HEK293 (cell line): ENCODE data around the gene HDDC2.

Source experiments
- CTCF ChIA-PET: fragments of 350-600 bp; formaldehyde crosslinking; extraction: SDS; loops from one replicate; lab custom pipeline; 2021; ENCODE audit warnings: antibody characterized with exemption; lab: Yijun Ruan, JAX
- POLR2A ChIA-PET: fragments of 300-600 bp; formaldehyde crosslinking; extraction: SDS; loops from one replicate; lab custom pipeline; 2020; ENCODE audit warnings: antibody characterized with exemption, inconsistent platforms; lab: Yijun Ruan, JAX
- H3K27ac ChIP-seq: fragments of 200-500 bp; sonication (Bioruptor generic); 2 replicates; pipeline ENCODE4 v1.5.1; 2014; ENCODE audit warnings: low read depth, low read length, control low read depth, inconsistent platforms; ENCODE audit errors: extremely low read depth
- H3K36me3 ChIP-seq, 2 experiments: fragments of 200-500 bp in 1 of 2; sonication (Bioruptor generic) in 1 of 2; 1 replicate in 1 of 2; 2 replicates in 1 of 2; pipeline ENCODE4 v1.5.1; 2014 to 2017; ENCODE audit warnings: inconsistent platforms in 2 of 2, low read length in 2 of 2; ENCODE audit not compliant: control insufficient read depth in 2 of 2, insufficient read depth in 1 of 2
- H3K4me1 ChIP-seq: fragments of 200-500 bp; sonication (Bioruptor generic); 2 replicates; pipeline ENCODE4 v1.5.1; 2014; ENCODE audit warnings: mild to moderate bottlenecking, low read length, inconsistent platforms; ENCODE audit not compliant: control insufficient read depth, insufficient read depth
- H3K4me3 ChIP-seq: 2 replicates; pipeline ENCODE4 v1.5.1; 2011; ENCODE audit warnings: low read depth, mild to moderate bottlenecking, control low read depth, low read length, moderate library complexity
- H3K9me3 ChIP-seq: fragments of 200-500 bp; sonication (Bioruptor generic); 2 replicates; pipeline ENCODE4 v1.5.1; 2014; ENCODE audit warnings: low read depth, low read length, inconsistent platforms; ENCODE audit not compliant: control insufficient read depth, insufficient read depth
- KLF1 ChIP-seq: fragments of 450-650 bp; formaldehyde crosslinking; IDR thresholded peaks from 2 replicates; pipeline ENCODE4 v1.5.1; 2016; ENCODE audit warnings: missing biosample characterization, missing genetic modification characterization
- RBAK ChIP-seq: fragments of 450-650 bp; formaldehyde crosslinking; IDR thresholded peaks from 2 replicates; pipeline ENCODE4 v1.5.1; 2016; ENCODE audit warnings: missing biosample characterization, missing genetic modification characterization
- TCF7L2 ChIP-seq: IDR thresholded peaks from 2 replicates; pipeline ENCODE4 v1.6.1; 2011; ENCODE audit warnings: low read depth, mild to moderate bottlenecking, inconsistent platforms, low read length, moderate library complexity, borderline replicate concordance
- YY2 ChIP-seq: fragments of 450-650 bp; formaldehyde crosslinking; IDR thresholded peaks from 2 replicates; pipeline ENCODE4 v1.5.1; 2016; ENCODE audit warnings: missing biosample characterization, missing genetic modification characterization
- ZBTB20 ChIP-seq: fragments of 450-650 bp; formaldehyde crosslinking; IDR thresholded peaks from 2 replicates; pipeline ENCODE4 v1.5.1; 2016; ENCODE audit warnings: missing biosample characterization, missing genetic modification characterization
- ZBTB8A ChIP-seq: fragments of 450-650 bp; formaldehyde crosslinking; IDR thresholded peaks from 2 replicates; pipeline ENCODE4 v1.5.1; 2016; ENCODE audit warnings: missing biosample characterization, missing genetic modification characterization
- ZEB2 ChIP-seq: fragments of 450-650 bp; formaldehyde crosslinking; IDR thresholded peaks from 2 replicates; pipeline ENCODE4 v1.5.1; 2016; ENCODE audit warnings: missing biosample characterization, missing genetic modification characterization
- ZFP41 ChIP-seq: fragments of 450-650 bp; formaldehyde crosslinking; IDR thresholded peaks from 2 replicates; pipeline ENCODE4 v1.5.1; 2016; ENCODE audit warnings: missing biosample characterization, missing genetic modification characterization, borderline replicate concordance
- ZNF23 ChIP-seq: fragments of 450-650 bp; formaldehyde crosslinking; IDR thresholded peaks from 2 replicates; pipeline ENCODE4 v1.5.1; 2016; ENCODE audit warnings: missing biosample characterization, missing genetic modification characterization, borderline replicate concordance
- ZNF335 ChIP-seq: fragments of 450-650 bp; formaldehyde crosslinking; conservative IDR thresholded peaks from 2 replicates; pipeline ENCODE4 v1.5.1; 2016; ENCODE audit warnings: missing biosample characterization, missing genetic modification characterization
- ZNF600 ChIP-seq: fragments of 450-650 bp; formaldehyde crosslinking; IDR thresholded peaks from 2 replicates; pipeline ENCODE4 v1.5.1; 2016; ENCODE audit warnings: missing biosample characterization, missing genetic modification characterization
- ZNF621 ChIP-seq: fragments of 450-650 bp; formaldehyde crosslinking; IDR thresholded peaks from 2 replicates; pipeline ENCODE4 v1.5.1; 2017; ENCODE audit warnings: missing biosample characterization, missing genetic modification characterization
- ZNF629 ChIP-seq: fragments of 450-650 bp; formaldehyde crosslinking; IDR thresholded peaks from 2 replicates; pipeline ENCODE4 v1.5.1; 2017; ENCODE audit warnings: missing biosample characterization, missing genetic modification characterization
- ZNF843 ChIP-seq: fragments of 450-650 bp; formaldehyde crosslinking; IDR thresholded peaks from 2 replicates; pipeline ENCODE4 v1.5.1; 2016; ENCODE audit warnings: missing biosample characterization, missing genetic modification characterization
- ZSCAN23 ChIP-seq: fragments of 450-650 bp; formaldehyde crosslinking; IDR thresholded peaks from 2 replicates; pipeline ENCODE4 v1.5.1; 2016; ENCODE audit warnings: missing biosample characterization, missing genetic modification characterization
- TF ChIP-seq, protein P1 (sequence below): fragments of 450-650 bp; formaldehyde crosslinking; IDR thresholded peaks from 2 replicates; pipeline ENCODE4 v1.5.1; 2016; ENCODE audit warnings: missing biosample characterization, missing genetic modification characterization
- TF ChIP-seq, protein P2 (sequence below): fragments of 450-650 bp; formaldehyde crosslinking; IDR thresholded peaks from 2 replicates; pipeline ENCODE4 v1.5.1; 2016; ENCODE audit warnings: missing biosample characterization, missing genetic modification characterization
- TF ChIP-seq, protein P3 (sequence below): fragments of 450-650 bp; formaldehyde crosslinking; IDR thresholded peaks from 2 replicates; pipeline ENCODE4 v1.5.1; 2017; ENCODE audit warnings: missing biosample characterization, missing genetic modification characterization
- TF ChIP-seq, protein P4 (sequence below): fragments of 450-650 bp; formaldehyde crosslinking; conservative IDR thresholded peaks from 2 replicates; pipeline ENCODE4 v1.5.1; 2016; ENCODE audit warnings: low read depth, missing biosample characterization, missing genetic modification characterization

The HDDC2 gene

DNA sequence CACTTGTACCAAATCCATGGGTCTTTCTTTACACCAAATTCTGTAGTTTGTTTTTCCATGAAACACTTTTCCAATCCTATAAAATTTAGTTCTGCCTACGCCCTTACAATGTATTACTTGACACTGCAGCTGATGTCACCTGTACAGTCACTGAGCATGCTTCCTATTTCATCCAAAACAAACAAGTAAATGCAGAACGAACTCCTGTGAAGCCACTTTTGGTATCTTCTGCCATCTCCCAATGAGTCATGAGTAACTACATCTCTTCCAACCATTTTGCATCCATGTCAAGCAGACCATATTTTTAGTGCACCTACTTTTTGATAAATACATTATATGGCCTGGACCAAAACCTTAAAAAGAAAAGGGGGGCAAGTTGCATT lies 42.4 kb downstream of the HDDC2 start (continued):
- TF ChIP-seq, protein P1, sequence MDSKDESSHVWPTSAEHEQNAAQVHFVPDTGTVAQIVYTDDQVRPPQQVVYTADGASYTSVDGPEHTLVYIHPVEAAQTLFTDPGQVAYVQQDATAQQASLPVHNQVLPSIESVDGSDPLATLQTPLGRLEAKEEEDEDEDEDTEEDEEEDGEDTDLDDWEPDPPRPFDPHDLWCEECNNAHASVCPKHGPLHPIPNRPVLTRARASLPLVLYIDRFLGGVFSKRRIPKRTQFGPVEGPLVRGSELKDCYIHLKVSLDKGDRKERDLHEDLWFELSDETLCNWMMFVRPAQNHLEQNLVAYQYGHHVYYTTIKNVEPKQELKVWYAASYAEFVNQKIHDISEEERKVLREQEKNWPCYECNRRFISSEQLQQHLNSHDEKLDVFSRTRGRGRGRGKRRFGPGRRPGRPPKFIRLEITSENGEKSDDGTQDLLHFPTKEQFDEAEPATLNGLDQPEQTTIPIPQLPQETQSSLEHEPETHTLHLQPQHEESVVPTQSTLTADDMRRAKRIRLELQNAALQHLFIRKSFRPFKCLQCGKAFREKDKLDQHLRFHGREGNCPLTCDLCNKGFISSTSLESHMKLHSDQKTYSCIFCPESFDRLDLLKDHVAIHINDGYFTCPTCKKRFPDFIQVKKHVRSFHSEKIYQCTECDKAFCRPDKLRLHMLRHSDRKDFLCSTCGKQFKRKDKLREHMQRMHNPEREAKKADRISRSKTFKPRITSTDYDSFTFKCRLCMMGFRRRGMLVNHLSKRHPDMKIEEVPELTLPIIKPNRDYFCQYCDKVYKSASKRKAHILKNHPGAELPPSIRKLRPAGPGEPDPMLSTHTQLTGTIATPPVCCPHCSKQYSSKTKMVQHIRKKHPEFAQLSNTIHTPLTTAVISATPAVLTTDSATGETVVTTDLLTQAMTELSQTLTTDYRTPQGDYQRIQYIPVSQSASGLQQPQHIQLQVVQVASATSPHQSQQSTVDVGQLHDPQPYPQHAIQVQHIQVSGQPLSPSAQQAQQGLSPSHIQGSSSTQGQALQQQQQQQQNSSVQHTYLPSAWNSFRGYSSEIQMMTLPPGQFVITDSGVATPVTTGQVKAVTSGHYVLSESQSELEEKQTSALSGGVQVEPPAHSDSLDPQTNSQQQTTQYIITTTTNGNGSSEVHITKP (tag by site-specific recombination): peak; percentile 90
- TF ChIP-seq, protein P2, sequence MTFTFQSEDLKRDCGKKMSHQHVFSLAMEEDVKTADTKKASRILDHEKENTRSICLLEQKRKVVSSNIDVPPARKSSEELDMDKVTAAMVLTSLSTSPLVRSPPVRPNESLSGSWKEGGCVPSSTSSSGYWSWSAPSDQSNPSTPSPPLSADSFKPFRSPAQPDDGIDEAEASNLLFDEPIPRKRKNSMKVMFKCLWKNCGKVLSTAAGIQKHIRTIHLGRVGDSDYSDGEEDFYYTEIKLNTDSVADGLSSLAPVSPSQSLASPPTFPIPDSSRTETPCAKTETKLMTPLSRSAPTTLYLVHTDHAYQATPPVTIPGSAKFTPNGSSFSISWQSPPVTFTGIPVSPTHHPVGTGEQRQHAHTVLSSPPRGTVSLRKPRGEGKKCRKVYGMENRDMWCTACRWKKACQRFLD (tag by site-specific recombination): no peak
- no peak for TF ChIP-seq ZEB2 (tag by site-specific recombination)
- TF ChIP-seq RBAK (tag by site-specific recombination): no peak
- no peak for TF ChIP-seq ZSCAN23 (tag by site-specific recombination)
- TF ChIP-seq ZNF621 (tag by site-specific recombination): no peak
- peak; percentile 45; the same call in 1 of the 2 replicates for TF ChIP-seq ZNF629 (tag by site-specific recombination)
- peak; percentile 37; the same call in 1 of the 2 replicates for TF ChIP-seq ZNF843 (tag by site-specific recombination)
- no peak for TF ChIP-seq ZNF23 (tag by site-specific recombination)
- TF ChIP-seq ZFP41 (tag by site-specific recombination): no peak
- peak; percentile 65; the same call in 1 of the 2 replicates for TF ChIP-seq ZNF600 (tag by site-specific recombination)
- TF ChIP-seq ZBTB20: peak; percentile 15; the same call in 1 of the 2 replicates
- TF ChIP-seq ZBTB8A (tag by site-specific recombination): no peak
- 0 out of 2 replicates have a peak, but pooled peaks have one; percentile 20 for TF ChIP-seq YY2 (tag by site-specific recombination)
- peak; percentile 39; the same call in 1 of the 2 replicates for TF ChIP-seq KLF1 (tag by site-specific recombination)
- TF ChIP-seq, protein P3, sequence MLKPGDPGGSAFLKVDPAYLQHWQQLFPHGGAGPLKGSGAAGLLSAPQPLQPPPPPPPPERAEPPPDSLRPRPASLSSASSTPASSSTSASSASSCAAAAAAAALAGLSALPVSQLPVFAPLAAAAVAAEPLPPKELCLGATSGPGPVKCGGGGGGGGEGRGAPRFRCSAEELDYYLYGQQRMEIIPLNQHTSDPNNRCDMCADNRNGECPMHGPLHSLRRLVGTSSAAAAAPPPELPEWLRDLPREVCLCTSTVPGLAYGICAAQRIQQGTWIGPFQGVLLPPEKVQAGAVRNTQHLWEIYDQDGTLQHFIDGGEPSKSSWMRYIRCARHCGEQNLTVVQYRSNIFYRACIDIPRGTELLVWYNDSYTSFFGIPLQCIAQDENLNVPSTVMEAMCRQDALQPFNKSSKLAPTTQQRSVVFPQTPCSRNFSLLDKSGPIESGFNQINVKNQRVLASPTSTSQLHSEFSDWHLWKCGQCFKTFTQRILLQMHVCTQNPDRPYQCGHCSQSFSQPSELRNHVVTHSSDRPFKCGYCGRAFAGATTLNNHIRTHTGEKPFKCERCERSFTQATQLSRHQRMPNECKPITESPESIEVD (tag by site-specific recombination): peak; percentile 11; the same call in 1 of the 2 replicates
- TF ChIP-seq TCF7L2: no peak

DNA sequence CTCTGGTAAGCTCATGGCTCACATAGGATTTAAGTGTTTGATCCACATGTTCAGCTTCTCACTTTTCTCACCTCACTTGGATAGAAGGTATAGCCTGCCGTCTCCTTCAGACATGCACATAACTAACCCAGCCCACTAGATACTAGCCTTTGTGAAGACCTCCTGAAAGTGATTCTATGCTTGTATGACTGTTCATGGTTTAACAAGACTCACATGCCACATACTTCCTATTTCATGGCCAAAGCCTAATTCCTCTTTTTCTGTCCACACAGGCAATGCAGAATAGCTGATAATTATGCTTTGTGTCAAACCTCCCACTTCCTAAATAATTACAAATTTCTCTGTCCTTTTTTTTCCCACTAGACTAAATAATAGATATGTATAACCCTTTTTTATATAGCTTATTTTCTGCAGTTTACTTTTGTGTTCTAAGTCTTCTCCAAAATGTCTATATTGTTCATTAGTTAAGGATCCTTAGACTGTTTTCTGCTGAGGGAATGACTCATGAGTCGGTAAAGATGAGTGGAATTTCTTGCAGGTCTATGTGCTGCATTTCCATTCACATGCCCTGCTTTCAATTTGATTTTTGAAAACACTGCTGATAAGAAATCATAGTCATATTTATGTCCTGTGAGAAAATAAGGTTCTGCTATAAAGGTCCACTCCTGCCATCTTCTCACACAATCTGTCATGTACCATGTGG lies 43.0 kb downstream of the HDDC2 start:
- TF ChIP-seq, protein P4, sequence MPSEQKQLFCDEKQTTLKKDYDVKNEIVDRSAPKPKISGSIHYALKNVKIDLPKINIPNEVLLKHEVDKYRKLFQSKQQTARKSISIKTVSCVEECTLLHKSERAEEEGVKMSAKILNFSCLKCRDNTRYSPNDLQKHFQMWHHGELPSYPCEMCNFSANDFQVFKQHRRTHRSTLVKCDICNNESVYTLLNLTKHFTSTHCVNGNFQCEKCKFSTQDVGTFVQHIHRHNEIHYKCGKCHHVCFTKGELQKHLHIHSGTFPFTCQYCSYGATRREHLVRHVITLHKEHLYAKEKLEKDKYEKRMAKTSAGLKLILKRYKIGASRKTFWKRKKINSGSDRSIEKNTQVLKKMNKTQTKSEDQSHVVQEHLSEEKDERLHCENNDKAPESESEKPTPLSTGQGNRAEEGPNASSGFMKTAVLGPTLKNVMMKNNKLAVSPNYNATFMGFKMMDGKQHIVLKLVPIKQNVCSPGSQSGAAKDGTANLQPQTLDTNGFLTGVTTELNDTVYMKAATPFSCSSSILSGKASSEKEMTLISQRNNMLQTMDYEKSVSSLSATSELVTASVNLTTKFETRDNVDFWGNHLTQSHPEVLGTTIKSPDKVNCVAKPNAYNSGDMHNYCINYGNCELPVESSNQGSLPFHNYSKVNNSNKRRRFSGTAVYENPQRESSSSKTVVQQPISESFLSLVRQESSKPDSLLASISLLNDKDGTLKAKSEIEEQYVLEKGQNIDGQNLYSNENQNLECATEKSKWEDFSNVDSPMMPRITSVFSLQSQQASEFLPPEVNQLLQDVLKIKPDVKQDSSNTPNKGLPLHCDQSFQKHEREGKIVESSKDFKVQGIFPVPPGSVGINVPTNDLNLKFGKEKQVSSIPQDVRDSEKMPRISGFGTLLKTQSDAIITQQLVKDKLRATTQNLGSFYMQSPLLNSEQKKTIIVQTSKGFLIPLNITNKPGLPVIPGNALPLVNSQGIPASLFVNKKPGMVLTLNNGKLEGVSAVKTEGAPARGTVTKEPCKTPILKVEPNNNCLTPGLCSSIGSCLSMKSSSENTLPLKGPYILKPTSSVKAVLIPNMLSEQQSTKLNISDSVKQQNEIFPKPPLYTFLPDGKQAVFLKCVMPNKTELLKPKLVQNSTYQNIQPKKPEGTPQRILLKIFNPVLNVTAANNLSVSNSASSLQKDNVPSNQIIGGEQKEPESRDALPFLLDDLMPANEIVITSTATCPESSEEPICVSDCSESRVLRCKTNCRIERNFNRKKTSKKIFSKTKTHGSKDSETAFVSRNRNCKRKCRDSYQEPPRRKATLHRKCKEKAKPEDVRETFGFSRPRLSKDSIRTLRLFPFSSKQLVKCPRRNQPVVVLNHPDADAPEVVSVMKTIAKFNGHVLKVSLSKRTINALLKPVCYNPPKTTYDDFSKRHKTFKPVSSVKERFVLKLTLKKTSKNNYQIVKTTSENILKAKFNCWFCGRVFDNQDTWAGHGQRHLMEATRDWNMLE (tag by site-specific recombination): no peak
- TF ChIP-seq ZNF335: 0 out of 2 replicates have a peak, but pooled peaks have one; percentile 12
- Histone ChIP-seq H3K36me3 (peaks cover 4 to 6% of the 10 kb centered on the region in 2 experiments; a peak in 2 of 3 replicates), H3K27ac (no peak overlapping the region), H3K9me3 (no peaks in the 10 kb centered on the region), H3K4me3 (no peak overlapping the region), H3K4me1 (0 out of 2 replicates have a peak, but pooled peaks cover 3% of the 10 kb centered on the region)
- ChIA-PET POLR2A (no interaction called here), CTCF (interaction anchor here (0.7 to 1.3 kb wide), 2 partner anchors 11 to 180 kb away, joined by 3 read pairs; no protein-coding TSS in a partner anchor)
